Stimulated activated CD4-positive, alpha-beta T cell treated with anti-CD3 and anti-CD28 coated beads, Interleukin-12 subunit alpha, Interleukin-12 subunit beta, amount 100 ng/mL, for 48 hours (primary cell): ENCODE measurements around the gene PSPH.

ENCODE experiments used
- DNase-seq, 3 donors: peaks; one replicate each; pipeline ENCODE4 v3.0.0-alpha.2; 2020; ENCODE audit warnings: low read depth in 2 of 3, low spot score in 1 of 3

Gene PSPH

DNA sequence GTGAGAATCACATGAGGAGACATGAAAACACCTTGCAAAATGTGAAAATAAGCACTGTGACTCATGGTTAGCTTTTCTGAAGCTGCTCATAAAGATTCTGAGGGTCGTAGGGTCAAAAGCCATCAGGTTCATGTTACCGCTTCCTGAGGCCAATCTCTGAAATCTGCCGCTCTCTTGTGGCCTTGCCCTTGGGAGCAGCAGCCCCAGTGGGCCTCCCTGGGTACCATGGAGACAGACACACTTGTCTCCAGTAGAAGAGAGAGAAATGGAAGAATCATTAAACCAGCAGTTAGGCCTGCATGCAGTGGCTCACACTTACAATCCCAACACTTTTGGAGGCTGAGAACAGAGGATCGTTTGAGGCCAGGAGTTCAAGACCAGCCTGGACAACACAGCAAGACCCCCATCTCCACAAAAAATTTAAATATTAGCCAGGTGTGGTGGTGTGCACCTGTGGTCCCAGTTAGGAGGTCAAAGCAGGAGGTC is 44.0 kb downstream of the PSPH start:
- no peak for DNase-seq

DNA sequence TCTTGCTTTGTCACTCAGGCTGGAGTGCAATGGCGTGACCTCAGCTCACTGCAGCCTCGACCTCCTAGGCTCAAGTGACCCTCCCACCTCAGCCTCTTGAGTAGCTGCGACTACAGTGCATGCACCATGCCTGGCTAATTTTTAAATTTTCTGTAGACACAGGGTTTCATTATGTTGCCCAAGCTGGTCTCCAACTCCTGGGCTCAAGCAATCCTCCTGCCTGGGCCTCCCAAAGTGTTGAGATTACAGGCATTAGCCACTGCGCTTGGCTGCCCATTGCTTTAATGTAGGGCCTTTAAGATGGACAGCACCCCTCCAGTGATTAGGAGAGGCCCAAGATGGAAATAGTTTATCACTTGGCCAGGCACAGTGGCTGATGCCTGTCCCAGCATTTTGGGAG is 47.5 kb downstream of the PSPH start:
- no peak for DNase-seq

DNA sequence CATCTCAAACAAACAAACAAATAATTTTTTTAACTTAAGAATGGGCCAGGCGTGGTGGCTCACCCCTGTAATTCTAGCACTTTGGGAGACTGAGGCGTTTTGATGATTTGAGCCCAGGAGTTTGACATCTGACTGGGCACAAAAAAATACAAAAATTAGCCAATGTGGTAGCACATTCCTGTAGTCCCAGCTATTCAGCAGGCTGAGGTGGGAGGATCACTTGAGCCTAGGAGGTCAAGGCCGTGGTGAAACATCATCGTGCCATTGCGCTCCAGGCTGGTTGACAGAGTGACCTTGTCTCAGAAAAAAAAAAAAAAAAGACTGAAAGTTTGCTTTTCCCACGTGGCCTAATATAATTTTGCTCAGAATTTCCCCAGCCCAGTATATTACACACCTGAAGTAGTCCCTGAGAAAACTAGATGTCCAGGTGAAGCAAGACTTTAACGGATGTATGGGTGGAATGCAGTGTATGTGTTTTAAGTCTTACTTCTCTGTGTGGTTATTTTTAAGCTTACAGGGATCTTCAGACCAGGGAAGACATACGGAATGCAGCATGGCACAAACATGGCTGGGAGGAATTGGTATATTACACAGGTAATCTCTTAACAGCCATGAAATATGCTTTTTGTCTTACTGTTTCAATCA is 54.3 kb downstream of the PSPH start:
- DNase-seq: no peak

DNA sequence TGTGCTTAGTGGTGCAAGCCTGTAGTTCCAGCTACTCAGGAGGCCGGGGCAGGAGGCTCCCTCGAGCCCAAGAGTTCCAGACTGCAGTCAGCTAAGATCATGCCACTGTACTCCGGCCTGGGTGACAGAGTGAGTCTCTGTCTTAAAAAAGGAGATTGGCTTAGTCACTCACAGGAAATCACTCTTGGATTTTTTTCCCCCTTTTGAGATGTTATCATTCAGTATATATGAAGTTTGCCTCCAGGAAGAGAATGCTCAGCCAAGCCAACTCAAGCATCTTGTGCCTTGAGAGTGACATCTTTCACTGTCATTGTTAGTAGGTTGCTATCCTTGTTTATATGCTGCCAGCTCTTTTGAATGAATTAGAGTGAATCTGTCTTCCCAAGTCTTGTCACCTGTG is 58.9 kb downstream of the PSPH start:
- DNase-seq: no peak

DNA sequence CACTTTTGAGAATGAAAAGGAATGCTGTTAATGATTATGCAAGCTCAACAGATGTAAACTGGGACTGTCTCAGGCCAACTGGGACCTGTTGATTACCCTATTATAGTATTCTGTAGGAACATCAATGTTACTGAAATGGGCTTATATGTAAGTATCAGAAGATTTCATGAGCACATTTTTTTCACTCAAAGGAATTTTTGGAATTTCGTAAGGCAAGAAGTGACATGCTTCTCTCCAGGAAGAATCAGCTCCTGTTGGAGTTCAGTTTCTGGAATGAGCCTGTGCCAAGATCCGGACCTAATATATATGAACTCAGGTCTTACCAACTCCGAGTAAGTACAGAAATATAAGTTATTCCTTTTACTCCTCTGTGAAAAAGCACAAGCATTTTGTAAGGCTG is 67.7 kb downstream of the PSPH start:
- no peak for DNase-seq

DNA sequence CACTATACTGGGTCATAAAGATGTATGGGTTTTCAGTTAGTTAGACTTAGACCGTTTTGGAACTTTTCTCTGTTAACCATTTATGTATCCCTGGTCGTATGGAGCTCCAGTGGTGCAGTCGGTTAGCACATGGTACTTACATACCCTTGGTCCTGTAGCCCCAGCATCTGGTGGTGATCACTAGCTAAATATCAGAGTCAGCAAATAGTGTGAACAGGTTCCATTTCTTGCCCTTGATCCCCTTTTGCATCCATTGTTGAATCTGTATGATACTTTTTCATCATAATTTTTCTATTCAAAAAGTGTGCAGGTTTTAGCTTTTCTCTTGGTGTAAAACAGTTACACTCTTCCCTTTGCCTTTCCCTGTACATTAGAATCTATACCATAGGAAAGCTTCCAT is 71.0 kb downstream of the PSPH start:
- DNase-seq: no peak

DNA sequence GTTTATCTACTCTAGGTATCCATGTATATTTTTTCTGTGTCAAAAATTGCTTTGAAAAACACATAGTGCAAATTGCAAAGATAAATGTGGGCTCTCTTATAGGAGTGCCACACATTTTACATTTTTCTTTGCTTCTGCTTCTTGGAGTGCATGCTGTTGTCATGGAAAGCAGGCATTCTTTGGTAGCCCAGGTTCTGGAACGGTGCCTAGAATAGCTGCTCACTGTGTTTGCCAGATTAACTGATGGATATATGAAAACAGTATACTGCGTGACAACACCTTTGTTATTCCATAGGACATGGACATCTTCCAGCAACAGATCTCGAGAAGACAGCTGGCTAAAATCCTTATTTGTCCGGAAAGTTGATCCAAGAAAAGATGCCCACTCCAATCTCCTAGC is 73.4 kb downstream of the PSPH start:
- DNase-seq: no peak

DNA sequence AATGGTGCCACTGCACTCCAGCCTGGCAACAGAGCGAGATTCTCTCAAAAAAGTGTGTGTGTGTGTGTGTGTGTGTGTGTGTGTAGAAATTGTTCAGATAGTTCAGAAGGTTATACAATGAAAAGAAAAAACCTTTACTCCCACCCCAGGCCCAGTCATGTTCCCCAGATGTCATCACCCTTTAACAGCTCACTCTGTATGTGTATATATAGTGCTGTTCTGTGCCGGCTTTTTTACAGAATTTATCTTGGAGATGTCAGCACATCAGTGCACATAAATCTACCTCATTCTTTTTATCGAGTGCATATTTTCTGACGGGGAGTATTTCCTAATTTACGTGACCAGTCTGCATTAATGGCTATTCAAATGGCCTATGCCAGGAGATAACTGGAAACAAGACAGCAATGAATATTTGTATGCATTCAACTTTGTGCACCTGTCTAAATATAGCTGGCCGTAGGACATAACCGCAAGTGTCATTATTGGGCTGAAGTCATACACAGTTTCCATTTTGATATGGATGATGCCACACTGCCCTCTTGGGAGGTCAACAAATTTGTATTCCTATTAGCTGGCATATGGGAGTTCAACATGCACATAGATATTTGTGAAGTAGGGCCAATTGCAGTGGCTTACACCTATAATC is 75.1 kb downstream of the PSPH start:
- no peak for DNase-seq

DNA sequence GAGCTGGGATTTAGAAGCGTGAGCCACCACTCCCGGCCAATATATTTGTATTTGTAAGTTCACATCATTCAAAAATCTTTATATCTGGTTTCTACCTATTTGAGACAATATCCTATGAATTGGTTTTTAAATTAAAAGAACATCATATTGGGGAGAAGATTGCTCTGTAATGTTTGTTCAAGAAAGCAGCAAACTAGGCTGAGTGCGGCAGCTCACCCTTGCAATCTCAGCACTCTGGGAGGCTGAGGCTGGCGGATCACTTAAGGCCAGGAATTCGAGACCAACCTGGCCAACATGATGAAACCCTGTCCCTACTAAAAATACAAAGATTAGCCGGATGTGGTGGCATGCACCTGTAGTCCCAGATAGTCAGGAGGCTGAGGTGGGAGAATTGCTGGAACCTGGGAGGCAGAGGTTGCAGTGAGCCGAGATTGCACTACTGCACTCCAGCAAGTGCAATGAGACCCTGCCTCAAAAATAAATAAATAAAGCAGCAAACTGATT is 77.4 kb downstream of the PSPH start:
- DNase-seq: no peak

DNA sequence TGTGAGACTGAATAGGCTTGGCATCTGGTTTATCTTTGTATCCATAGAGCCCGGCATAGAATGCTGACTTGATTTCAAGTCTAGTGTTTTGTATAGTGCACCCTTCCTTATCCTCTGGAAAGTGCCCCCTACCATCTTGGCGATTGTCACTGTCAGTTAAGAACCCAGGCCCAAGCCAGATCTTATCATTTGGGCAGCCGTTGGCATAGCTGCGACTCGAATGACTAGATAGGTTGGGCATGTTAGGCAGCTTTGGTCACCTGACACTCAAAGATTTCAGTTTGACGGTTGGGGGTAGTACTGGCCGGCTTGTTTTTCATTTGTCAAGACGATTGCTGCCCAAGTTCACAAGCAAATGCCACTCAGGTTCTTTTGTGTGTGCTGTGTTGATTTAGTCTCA is 80.3 kb downstream of the PSPH start:
- no peak for DNase-seq

DNA sequence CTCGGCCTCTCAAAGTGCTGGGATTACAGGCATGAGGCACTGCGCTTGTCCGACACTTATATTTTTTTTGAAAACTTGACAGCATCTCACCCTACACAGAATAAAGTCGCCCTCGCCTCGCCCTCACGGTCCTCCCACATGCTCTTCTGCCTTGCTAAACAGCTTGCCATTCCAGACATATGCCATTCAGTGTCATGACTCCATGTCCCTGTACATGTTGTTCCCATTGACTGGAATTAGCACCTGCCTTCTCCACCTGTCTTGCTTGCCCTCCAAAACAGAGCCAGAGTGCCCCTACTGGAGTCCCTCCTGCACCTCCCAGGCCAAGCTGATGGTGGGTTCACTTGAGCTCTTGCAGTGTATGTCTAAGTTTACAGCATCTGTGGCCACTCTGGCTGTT is 80.7 kb downstream of the PSPH start:
- DNase-seq: no peak

DNA sequence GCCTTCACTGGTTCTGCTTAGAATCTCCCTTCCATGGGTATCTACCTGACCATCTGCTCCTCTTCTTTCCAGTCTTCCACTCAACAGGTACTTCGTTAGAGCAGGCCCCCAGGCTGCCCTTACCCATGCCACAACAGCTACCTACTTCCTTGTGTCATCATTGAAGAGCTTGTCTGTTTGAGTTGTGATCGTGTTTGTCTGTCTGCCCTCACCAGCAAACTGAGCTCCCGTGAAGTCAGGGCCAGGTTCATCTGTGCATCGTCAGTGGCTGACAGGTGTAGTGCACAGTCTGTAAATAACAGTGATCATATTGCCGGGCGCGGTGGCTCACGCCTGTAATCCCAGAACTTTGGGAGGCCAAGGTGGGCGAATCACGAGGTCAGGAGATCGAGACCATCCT is 81.9 kb downstream of the PSPH start:
- no peak for DNase-seq

DNA sequence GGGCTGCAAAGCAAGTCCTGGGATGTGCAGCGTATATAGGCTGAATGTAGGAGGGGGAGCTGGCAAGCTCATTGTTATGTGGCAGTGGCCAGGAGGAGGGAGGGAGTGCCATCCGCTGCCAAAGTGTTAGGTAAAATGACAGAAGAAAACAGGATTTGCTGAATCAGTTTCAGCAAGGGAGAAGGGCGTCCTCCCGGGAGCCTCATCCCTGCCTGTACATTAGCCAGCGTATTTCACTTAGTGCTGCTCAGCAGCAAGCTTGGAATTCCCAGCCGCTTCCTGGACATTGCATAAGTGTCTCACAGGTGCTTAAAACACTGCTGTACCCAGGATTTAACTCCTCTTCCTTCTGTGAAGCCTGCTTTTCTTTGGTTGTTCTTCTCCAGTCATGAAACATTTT is 84.4 kb downstream of the PSPH start:
- DNase-seq: no peak

DNA sequence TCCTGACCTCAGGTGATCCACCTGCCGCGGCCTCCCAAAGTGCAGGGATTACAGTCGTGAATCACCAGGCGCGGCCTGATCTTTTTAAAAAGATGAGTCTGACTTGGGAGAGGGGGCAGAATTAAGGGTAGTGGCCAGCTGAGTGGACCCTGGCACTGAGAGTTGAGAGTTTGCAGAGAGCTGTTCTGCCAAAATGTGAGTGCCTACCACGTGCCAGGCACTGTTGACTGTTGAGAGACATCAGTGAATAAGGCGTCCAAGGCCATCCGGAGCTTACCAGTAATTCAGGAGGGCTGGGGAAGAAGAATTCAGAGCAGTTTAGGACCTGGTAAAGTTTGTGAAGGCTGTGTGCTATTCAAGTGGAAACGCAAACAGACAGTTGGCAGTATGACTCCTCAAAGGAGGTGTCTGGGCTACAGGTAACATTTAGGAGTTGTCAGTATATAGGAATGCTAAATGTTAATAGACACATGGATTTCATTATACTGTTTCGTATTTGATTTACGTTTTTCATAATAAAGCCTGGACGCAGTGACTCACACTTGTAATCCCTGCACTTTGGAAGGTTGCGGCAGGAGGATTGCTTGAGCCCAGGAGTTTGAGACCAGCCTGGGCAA is 85.3 kb downstream of the PSPH start:
- DNase-seq: no peak

DNA sequence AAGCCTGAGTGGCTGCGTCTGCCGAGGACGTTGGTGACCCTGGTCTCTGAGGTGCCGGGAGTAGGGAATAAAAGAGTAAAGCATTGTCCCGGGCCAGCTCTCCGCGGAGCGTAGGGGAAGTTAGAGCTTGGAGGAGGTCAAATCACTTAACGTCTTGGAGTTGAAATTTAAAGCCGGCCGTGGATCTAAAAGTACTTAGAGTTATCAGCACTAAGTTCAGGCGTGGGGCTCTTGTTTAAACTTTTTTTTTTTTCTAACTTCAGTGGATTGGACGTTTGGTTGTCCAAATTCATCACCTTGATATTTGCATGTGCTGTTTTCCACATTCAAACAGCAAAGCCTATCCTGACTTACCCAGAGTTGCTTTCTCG is 86.2 kb downstream of the PSPH start:
- peak in 1 of 3 donors; percentile 14 for DNase-seq

DNA sequence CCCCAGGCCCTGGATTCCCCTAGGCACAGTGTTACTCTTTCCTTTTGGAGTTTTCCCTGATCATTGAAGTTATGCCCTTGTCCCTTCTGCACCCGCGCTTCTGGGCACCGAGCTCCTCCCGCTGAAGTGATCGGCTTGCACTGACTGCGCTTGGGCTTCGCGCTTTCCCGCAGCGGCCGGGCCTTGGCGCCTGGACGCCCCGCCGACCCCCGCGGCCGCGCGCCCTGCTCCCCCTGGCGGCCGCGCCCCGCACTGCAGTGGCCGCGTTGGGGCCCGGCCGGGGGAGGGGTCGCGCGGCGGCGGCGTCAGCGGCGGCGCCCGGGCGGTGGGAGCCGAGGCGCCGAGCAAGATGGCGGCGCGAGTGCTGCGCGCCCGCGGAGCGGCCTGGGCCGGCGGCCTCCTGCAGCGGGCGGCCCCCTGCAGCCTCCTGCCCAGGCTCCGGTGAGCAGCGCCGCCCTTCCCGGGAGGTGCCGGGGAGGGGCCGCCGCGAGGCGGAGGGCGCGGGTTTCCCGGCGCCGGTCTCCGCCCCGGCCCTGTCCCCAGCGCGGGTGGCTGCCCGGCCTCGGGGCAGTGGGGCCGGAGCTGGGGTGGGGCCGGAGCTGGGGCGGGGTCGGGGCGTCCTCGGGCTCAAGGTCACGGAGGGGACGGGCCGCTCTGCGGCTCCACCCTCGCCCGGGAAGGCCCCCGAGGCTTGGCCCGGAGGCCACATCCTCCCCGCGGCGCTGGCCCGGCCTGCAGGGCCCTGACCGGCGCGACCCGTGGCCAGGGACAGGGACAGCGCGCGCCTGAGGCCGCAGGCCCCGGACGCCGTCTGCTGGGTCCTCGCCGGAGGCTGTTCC is 86.8 kb downstream of the PSPH start, which contains the start of gene NIPSNAP2:
Gene NIPSNAP2 (plus strand): TSS at position 325 of the 839 bp plus-strand sequence. CDS start 25 bp downstream, at position 350.
- peak; percentile 29 to 58 (median 45) for DNase-seq

DNA sequence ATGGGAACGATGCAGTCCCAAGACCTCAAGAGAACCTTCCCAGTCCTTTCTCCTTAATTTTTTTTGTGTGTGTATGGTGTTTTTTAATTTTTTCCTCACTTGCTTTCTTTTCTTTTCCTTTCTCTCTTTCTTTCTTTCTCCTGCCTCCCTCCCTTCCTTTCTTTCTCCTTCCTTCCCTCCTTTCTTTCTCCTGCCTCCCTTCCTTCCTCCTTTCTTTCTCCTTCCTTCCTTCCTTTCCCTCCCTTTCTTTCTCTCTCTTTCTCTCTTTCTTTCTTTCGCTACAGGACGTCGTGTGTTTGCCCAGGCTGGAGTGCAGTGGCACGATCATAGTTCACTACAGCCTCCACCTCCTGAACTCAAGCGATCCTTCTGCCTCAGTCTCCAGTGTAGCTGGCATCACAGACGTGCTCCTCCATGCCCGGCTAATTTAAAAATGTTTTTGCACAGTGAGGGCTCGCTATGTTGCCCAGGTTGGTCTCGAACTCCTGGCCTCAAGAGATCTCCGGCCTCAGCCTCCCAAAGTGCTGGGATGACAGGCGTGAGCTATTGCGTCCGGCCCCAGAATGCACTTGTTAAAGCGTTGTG is 87.6 kb downstream of the PSPH start:
- DNase-seq: no peak

DNA sequence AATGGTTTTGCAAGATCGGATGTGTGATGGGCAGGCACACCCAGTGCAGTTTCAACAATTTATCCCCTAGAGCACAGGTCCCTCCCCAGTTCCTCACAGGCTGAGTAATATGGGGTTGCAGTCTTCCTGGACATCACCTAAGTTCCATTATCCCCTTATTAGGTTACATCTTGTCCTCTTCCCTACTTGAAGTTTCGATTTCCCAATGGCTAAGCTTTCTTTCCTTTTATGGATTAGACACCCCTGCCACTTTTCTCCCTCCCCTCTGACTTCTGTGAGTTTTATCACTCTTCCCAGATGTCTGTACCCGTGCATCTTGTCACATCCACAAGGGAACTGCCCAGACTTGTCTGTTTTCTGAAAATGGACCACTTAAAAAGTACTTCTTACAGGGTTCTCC is 89.2 kb downstream of the PSPH start:
- DNase-seq: no peak
